Thoracic aorta (tissue), 2 donors: ENCODE results near the gene RAB40B. TPM values are rescaled to one million over a fixed set of nuclear protein-coding genes. Genes with fewer than 3 reads are reported as not detected.

Experiments used
- ATAC-seq: fragments of 150-250 bp; one replicate; pipeline ENCODE4 v1.8.0; 2017; ENCODE audit warnings: low read depth; ENCODE audit not compliant: insufficient number of reproducible peaks, low FRiP score
- DNase-seq: peaks from one replicate; pipeline ENCODE4 v3.0.0-alpha.2; 2020; ENCODE audit warnings: low spot score
- H3K27ac ChIP-seq, 2 donors: fragments of 200-600 bp; sonication (generic); 1 replicate in 1 of 2; 2 replicates in 1 of 2; pipeline ENCODE4 v1.5.1; 2016; ENCODE audit warnings: mild to moderate bottlenecking in 2 of 2, moderate library complexity in 2 of 2
- H3K27me3 ChIP-seq: fragments of 200-600 bp; sonication (generic); replicated peaks from 2 replicates; pipeline ENCODE4 v1.6.0; 2016; ENCODE audit warnings: mild to moderate bottlenecking; ENCODE audit not compliant: insufficient read depth
- H3K36me3 ChIP-seq: fragments of 200-600 bp; sonication (generic); one replicate; pipeline ENCODE4 v1.5.1; 2016
- H3K4me1 ChIP-seq, 2 donors: fragments of 200-600 bp; sonication (generic); 1 replicate in 1 of 2; 2 replicates in 1 of 2; pipeline versions ENCODE4 v1.5.1 to v1.6.0; 2016; ENCODE audit warnings: low read depth in 2 of 2, mild to moderate bottlenecking in 1 of 2; ENCODE audit not compliant: control insufficient read depth in 1 of 2
- H3K4me3 ChIP-seq: fragments of 200-600 bp; sonication (generic); 2 replicates; pipeline ENCODE4 v1.5.1; 2016; ENCODE audit warnings: mild to moderate bottlenecking
- H3K9me3 ChIP-seq: fragments of 200-600 bp; sonication (generic); 2 replicates; pipeline ENCODE4 v1.5.1; 2016
- CTCF ChIP-seq: fragments of 200-600 bp; sonication (generic); IDR thresholded peaks from one replicate; pipeline ENCODE4 v1.5.1; 2019; ENCODE audit warnings: antibody characterized with exemption
- total RNA-seq, 2 donors: library from RNA; depleted of rRNA; stranded (reverse); fragments of >200 nt; gene quantifications; one replicate each; pipeline versions ENCODE4 v1.1.0 to v1.2.3, GENCODE V29; 2016

Gene RAB40B
- total RNA-seq, 2 donors from 2014 or later: 17.3 to 21.1 TPM

- no peak overlapping the region for H3K27ac ChIP-seq
- TF ChIP-seq CTCF: no peak
- H3K36me3 ChIP-seq: peaks cover 47% of the 10 kb centered on the region
- H3K9me3 ChIP-seq: no peaks in the 10 kb centered on the region
- no peaks in the 10 kb centered on the region for H3K4me1 ChIP-seq
- H3K4me3 ChIP-seq: no peak overlapping the region
- no peak for ATAC-seq
- DNase-seq: no peak
- H3K27me3 ChIP-seq: no peaks in the 10 kb centered on the region
These were observed 83.1 kb downstream of the RAB40B start for GRCh38 chr17:82615084-82616020.

DNA sequence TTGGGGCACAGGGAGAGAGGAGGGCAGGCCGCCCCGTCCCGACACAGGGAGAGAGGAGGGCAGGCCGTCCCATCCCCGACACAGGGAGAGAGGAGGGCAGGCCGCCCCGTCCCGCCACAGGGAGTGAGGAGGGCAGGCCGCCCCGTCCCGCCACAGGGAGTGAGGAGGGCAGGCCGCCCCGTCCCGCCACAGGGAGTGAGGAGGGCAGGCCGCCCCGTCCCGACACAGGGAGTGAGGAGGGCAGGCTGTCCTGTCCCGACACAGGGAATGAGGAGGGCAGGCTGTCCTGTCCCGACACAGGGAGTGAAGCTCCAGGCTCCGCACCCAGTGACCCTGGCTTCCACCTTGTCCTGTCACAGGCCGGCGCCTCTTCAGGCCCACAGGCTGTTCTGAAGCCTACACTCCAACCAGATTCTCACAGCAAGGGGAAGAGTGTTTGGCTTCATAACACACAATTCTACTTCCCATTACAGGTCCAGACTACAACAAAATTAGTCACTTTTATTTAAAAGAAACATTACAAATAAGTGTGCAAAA lies 84.3 kb downstream of the RAB40B start:
- Histone ChIP-seq H3K27ac (no peak overlapping the region), H3K36me3 (peaks cover 37% of the 10 kb centered on the region), H3K4me3 (no peak overlapping the region), H3K4me1 (no peaks in the 10 kb centered on the region), H3K9me3 (no peaks in the 10 kb centered on the region), H3K27me3 (no peaks in the 10 kb centered on the region)
- DNase-seq (no peak), ATAC-seq (no peak)
- TF ChIP-seq CTCF: no peak

DNA sequence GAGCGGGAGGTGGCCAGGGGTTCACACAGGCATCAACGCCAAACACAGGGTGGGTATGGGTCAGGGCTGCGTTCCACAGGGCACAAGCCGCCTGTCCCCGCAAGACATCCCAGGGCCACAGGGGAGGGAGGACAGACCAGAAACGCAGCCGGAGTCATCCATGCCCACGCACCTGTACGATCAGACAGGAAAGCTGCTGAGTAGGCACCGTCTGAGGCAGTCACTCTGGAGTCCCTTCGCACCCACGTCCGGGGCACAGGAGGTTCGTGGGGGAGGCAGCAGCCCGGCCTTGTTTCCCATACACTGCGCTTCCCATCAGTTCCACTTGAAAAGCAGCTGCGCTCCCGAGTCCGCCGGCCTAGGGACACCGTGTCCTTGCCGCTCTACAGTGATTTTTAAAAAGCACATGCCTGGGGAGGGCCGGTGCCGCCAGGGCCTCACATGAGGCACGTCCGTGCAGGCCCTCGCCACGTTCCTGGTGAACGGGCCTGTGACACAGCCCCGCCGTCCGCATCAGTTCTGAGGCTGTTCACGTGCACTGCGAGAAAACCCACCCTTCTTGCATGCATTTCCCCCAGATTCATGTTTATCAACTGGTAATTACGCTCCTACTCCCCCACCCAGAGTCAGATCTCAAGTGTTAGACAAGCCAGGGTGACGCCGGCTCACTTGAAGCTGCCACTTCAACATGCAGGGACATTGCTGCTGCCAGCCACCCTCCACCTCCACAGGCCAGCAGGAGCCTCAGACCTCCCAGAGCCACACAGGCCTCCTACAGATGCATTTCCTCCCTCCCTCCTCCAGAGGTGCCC lies 85.0 kb downstream of the RAB40B start:
- TF ChIP-seq CTCF: no peak
- Histone ChIP-seq H3K27ac (no peak overlapping the region), H3K27me3 (no peaks in the 10 kb centered on the region), H3K4me1 (no peaks in the 10 kb centered on the region), H3K9me3 (no peaks in the 10 kb centered on the region), H3K36me3 (peaks cover 31% of the 10 kb centered on the region), H3K4me3 (no peak overlapping the region)
- ATAC-seq (no peak), DNase-seq (no peak)

DNA sequence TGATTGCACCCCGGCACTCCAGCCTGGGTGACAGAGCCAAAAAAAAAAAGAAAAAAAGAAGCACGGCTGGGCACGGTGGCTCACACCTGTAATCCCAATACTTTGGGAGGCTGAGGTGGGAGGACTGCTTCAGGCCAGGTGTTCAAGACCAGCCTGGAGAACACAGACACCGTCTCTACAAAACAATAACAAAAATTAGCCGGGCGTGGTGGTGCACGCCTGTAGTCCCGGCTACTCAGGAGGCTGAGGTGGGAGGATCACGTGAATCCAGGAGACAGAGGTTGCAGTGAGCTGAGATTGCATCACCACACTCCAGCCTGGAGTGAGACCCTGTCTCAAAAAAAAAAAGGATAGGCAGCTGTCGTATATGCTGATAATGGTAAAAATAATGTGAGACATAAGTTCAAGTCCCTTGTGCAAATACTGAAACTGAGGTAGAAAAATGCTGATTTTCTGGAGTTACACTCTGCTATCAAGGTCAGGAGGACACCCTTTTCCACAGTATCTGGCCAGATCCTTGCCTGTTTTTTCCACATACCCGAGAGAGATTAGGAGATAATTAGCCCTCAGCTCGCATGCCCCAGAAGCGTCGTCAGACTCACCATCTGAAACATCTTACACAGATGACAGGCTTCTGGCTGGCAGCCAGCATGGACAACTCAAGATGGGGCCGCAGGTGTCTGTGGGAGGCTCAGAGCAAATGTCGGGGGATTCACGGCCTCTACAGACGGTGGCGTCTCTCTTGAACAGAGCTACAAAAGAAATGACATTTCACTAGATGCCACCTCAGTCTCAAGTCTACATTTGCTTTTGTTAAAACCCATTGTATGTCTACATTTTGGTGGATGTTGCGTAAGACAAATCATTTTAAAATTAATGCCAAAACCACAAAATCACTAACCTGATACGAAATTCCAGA lies 87.1 kb downstream of the RAB40B start:
- Histone ChIP-seq H3K27ac (no peak overlapping the region), H3K27me3 (no peaks in the 10 kb centered on the region), H3K36me3 (peaks cover 13% of the 10 kb centered on the region), H3K4me3 (no peak overlapping the region), H3K4me1 (no peaks in the 10 kb centered on the region), H3K9me3 (no peaks in the 10 kb centered on the region)
- TF ChIP-seq CTCF: no peak
- ATAC-seq (no peak), DNase-seq (no peak)
